Glomerular visceral epithelial cell (primary cell): Measurements from ENCODE around the gene WRNIP1.

Experiments
- DNase-seq: peaks from one replicate; pipeline ENCODE4 v3.0.0-alpha.2; 2016; ENCODE audit errors: extremely low spot score

The WRNIP1 gene

DNA sequence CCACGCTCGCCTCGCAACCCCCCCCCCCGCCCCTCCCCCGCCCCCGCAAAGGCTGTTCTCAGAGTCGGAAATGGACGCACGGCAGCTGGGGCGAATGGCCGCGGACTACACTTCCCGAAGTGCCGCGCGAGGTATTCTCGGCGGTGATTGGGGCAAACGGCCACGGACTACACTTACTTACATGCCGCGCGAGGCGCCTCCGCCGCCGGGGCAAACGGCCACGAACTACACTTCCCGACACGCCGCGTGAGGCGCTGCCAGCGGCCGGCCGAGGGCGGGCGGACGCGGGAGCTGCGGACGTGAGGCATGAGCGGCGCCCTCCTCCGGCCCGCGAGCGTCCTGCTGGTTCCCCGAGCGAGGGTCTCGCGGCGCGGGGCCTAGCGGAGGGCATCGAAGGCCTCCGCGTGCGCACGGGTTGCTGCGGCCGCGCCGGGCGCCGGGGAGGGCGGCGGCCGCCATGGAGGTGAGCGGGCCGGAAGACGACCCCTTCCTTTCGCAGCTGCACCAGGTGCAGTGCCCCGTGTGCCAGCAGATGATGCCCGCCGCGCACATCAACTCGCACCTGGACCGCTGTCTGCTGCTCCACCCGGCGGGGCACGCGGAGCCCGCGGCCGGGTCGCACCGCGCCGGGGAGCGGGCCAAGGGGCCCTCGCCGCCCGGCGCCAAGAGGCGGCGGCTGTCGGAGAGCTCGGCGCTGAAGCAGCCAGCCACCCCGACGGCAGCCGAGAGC, at the start of gene WRNIP1:
Gene WRNIP1, plus strand, starts transcription at position 228 of the 730 bp plus-strand sequence. Its CDS starts 230 bp downstream, at position 458.
- DNase-seq: peak; percentile 99

DNA sequence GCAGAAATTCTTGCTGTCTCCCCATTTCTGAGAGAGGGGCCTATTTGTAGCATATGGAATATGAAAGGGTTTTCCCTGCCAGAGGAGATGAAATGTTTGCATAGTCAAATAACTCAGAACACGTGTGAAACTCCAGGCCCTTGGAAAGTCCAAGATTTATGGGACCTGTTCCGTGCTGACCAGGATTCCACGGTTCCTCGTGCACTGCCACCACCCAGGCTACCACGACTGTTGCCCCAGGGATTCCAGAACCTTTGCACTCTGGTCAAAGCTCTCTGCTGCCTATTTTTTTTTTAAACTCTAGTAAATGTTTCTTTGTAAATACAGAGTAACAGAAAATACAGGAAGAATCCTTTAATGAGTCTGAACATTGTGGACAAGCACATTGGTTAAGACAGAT, 49.5 kb upstream of the WRNIP1 start:
- DNase-seq: no peak

DNA sequence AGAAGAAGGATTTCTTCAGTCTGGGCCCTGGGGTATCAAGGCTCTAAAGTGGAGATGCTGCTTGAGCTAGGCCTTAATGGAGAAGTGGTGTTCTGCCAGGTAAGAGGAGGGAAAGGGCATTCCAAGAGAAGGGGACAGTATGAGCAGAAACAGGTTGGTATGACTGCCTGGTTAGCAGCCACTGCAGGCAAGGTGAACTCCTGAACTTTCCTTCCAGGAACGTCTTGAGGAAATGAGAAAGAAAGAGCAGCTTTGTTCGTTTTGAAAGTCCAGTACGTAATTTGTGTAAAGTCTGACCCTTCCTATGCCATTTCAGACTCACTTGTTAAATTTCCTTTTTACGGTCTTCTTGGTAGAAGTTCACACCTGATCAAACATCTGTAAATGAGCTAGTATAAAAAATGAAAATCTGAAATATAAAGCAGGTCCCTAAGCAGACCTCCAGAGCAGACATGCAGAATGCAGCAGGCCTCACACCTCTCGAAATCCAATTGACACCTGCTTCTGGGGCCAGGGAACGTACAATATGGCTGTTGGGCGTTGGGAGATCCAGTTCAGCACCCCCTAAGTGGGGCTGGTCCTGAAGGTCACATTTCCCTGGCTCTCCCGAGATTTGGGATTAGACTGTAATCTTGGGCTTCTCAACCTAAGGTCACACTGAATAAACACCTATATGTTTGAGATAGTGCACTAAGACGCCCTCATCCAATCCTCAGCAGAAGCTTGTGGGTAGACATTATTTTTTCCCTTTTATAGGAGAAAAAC, 48.1 kb upstream of the WRNIP1 start:
- DNase-seq: no peak

DNA sequence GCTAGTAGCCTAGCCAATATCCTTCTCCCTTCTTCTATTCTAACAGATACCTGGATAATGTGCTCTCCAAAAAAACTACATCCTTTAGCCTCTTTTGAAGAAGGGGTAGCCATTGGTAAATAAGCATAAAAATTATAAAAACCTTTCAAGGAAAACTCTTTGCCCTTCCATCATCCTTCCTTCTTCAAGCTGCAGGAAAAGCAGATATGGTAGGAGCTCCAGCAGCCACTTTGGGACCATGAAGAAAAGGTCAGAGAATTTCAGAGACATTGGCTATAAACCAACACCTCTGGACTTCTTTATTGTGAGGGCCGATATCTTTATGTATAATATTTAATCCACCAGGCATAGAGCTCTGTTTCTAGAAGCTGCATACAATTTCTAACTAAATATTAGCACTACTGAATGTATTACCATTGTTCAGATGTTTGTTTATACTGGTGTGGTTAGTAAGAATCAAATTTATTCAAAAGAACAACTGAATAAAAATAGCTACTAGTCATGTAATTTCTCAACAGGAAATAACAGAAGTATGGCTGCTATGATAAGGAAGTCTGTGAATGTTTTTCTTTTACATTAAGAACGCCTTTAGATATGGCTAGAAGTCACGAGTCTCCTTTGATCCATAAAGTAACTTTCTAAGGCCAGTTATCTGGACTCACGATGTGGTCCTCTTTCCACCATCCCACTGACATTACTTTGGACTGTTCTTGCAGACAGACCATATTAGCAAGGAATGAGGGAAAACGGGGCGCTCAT, 46.7 kb upstream of the WRNIP1 start:
- DNase-seq: no peak

DNA sequence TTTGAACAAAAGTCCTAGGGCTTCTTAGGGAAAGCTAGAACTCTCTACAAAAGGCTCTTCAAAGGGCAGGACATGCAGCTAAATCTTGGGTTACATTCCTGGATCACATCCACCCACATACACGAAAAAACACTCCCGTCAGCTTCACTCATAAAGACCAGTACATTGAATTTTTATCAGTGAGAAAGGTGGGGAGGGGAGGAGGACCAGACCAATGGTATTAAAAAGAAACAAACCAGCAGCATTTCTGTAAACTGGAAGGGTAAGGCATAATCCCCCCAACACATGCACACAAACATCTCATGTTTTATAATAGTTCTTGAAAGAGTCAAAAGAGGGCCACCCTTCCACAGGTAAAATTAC, 46.1 kb upstream of the WRNIP1 start:
- no peak for DNase-seq

DNA sequence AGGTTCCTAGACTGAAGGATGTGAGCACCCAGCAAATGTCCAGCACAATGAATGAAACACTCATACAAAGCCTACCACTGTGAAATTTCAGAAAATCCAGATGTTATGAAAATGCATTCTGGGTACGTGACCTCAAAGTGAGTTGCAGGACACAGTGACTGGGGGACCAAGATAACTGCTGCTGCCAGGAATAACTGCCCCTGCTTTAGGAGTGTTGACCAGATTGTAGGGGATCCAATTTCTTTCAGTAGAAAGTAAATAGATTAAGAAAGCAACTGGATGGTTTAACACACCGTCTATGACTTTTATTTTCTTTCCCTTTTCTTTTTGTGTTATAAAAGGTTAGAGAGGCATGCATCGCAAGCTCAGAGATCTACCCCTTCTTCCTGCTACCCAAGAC, 44.0 kb upstream of the WRNIP1 start:
- DNase-seq: no peak

DNA sequence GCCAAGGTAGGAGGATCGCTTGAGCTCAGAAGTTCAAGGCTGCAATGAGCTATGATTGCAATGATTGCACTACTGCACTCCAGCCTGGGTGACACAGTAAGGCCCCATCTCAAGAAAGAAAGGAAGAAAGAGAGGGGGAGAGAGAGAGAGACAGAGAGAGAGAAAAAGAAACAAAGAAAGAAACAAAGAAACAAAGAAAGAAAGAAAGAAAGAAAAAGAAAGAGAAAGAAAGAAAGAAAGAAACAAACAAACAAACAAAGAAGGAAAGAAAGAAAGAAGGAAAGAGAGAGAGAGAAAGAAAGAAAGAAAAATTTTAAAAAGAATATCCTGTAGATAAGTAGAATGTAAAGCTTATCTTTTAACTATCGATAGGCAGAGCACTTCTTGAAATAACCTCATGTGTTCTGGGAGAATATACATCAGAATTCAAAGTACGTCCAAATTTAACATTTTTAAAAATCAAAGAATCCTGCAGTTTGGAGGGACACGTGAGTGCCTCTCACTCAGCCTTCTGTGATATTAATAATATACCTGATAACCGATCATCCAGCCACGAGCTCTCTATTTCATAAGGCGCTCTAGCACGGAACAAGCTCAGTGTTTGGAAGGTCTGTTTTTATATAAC, 39.7 kb upstream of the WRNIP1 start:
- no peak for DNase-seq

DNA sequence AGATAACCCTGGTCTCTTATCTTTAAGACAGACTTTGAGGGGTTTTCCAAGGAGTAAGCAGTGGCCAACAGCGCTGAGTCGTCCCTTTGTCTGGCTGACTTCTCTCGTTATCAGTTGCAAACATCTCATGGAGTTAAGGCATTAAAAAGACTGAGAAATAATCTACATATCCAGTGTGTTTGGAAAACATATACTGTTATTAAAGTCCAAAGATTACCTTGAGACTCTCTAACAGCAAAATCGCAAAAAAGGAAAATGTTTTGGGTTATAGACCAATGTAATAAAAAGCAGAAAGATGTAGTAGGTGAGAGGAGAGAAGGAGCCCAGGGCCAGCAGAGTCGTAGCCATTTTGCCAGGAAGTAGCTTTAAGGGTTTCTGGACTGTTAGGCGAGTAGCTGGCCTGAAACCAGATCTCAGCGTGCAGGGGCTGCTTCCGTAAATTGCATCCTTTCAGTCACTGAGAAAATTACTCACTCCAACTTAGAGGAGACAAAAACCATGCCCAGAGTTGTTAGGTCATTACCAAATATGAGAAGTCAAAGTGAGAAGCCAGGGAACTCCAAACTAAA, 39.1 kb upstream of the WRNIP1 start:
- peak; percentile 13 for DNase-seq

DNA sequence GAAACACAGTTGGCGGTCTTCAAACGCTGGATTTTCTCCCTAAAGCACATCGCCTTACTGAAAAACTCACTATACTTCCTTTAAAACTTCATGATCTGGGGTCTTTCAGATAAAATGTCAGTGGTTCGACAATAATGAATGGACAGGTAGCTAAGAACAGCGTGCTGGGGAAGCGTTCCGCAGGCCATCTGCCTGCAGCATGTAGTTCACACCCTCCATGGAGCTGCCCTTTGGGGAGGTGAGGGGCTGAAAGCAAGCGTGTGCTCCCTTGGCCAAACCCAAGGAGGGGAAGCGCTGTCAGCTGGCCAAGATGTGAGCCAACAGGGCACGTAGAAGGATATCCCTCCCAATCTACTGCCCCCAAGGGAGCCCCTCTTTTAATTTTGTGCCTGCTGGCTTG, 35.3 kb upstream of the WRNIP1 start:
- no peak for DNase-seq

DNA sequence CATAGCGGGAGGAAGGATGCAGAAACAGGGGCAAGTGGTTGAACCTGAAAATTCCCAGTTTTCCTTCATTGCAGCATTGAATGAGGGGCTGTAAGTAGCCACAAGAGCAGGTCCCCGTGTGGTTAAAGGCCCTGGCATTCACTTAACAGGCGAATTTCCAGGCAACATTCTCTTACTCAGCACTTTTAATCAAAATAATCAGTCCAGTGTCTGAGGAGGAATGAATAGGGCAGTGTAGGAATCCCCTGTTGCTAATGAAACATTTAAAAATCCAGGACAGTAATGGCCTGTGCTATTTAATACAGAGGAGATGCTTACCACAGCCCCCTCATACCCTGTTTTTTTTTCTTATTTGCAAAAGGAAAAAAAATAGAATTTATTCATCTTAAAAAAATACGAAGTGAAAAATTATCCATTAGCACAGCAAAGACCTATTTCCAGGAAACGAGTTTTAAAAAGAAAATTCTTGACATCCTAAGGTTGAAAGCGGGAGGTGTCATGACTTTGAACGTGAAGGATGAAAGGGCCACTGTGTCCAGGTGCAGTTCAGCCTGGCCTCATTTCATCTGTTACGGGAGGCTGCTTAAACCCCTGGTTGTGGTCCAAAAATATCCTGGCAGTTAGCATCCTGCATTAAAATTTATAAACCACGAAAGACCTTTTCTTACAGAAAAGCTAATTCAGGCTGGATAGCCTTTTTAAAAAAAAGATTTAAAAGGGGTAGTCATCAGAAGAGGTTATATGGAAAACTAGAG, 34.7 kb upstream of the WRNIP1 start:
- no peak for DNase-seq

DNA sequence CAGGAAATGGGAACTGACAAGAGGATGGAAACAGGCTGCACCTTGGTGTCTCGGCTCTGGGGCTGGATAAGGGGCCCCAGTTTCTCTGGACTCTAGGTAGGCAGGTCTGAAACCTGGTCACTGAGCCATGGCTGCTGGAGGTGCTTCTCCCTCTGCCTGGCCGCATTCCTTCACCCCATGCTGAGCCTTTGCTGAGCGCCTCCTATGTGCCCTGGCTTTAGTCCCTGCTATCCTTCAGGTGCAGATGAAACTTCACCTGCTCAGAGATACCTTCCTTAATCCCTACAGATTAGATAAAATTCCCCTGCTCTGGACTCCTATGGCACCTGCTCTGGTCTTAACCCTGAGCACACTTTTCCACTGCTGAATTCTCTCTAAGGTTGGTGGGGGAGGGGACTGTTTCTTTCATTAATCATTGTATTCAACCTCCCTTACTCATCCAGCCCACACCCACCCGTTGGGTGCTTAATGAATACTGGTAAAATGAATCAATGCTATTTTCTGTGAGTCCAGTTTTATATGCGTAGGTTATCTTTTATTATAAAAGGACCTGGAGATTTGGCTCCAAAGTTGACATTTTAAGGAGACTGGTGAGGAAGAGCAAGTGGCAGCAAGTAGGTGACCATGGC, 33.8 kb upstream of the WRNIP1 start:
- no peak for DNase-seq

DNA sequence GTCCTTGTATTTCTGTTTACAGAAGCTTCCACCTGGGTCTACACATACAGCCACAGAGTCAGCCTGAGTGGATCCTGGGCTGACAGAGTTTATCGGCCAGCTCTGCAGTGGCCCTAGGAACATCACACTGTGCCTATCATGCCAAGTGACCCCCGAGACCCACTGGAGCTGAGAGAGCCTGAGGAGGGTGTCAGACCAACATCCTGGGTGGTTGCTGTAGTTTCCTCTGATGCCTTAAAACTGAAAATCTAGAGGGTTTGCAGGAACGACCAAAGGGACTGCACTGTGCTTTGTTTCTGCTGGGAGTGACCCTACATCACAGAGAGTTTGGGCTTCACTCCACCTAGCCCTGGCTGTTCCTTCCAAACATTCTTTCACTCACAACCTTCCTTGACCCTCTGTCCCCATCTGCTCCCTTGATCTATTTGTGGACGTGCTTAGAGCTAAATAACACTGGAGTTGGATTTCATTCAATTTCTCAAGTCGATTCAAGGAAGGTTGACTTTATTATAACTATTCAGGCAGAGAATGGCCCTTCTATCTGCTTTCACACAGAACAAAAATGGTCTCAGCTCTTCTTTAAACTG, 32.6 kb upstream of the WRNIP1 start:
- no peak for DNase-seq

DNA sequence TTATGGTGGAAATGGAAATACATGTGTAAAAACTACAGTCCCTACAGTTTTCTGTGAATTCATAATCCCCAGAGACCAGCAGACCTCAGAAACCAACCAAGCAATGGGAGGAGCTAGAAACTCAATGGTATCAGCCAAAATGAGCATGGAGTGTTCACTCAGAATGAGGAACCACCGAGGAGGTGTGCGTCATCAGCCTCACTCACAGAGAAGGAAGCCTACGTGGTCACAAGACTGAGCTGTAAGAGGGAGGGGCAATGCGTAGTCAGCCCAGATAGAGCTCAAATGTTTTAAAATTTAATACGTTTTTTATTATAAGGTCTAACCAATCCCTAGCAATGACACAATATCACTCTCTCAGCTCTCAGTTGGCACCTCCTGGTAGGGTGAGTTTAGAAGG, 31.9 kb upstream of the WRNIP1 start:
- no peak for DNase-seq

DNA sequence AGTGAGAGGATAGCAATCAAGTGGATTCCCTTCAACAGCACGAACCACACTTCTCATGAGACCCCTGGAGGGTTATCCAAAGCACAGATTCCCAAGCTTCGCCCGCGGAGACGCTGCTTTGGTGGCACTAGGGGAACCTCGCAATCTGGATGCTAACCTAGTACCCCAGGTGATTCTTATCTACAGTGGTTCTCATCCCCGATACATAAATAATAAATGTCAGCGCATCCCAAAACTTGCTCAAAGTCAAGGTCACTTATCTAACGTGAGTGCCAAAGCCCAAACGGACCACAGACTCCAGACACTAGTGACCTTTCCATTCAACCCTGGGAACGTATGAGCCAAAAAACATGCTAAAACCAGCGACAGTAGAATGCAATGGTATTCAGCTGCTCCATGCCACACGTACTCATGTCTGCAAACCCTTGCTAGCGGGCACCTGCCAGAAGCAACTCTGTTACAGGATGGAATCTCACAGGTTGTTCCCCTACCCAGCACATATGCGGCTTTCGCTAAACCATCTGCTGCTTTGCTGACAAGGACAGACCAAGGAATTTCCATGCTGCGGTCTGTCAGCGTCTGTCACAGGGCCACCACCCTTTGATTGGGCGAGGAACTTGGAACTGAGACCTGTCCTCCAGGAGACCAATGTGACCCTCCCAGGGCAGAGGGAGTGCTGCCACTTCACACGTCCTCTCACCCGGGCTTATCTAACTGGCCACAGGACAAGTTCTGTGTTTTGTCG, 31.3 kb upstream of the WRNIP1 start:
- DNase-seq: no peak

DNA sequence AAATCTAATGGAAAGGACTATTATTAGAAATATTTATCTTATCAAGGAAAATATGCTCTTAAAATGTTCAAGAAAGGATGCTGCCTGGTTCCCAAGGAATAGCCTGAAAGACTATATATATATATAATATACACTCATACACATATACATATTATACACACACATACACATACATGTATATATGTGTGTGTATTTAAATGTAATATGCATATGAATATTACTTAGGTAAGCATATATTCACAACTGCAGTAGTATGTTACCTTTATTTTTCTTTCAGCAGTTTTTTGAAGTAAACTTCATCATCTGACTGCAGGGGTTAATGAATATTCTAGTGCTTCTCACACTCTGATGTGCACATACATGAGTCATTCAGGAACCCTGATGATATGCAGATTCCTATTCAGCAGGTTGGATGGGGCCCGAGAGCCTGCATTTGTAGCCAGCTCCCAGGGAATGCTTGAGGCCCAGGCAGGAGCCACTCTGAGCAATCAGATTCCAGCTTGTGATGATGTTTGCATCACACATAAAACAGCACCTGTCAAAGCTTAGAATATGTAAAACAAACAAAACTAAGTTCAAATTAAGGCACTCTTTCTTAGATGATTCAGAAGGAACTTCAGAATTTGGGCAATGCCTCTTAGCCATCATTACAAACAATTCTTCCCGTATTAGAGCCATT, 30.6 kb upstream of the WRNIP1 start:
- no peak for DNase-seq

DNA sequence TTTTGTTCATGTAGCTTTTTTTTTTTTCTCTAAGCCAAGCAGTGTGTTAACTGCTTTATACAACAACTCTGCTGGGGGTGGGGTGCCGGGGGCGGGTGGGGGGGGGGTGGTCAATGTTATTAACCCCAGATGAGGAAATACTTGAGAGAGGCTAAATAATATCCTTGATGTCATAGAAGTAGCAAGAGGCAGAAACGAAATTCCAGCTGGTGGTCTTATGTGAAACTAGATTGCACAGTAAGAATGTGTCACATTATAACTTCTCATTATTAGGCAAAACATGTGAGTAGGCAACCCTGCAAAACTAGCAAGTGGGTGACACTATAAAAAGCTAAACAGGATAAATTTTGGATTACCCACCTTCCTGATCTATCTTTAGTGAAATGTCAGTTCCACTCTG, 27.3 kb upstream of the WRNIP1 start:
- DNase-seq: no peak

DNA sequence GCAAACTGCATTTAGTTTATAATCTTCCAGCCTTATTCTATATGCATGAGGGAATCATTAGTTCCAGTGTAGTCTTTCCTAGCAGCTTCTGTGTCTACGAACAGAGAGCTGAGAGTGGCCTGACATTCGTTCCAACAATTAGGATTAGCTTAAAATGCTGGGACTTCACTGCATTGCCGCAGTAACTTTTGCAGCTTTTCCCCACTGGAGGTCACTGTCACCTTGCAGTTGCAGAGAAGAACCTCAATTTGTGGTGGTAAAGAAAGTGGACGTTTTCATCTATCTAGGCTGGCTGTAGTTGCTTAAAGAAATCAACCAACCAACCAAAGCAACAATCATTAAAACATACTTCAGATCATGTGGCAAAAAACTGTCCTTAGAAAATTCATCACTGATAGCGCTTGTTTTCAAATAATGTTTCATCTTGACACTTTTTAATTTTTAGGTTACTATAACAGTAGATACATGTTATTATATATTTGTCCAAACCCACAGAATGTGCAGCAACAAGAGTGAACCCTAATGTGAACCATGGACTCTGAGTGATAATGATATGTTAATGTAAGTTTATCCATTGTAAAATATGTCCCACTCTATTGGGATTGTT, 26.7 kb upstream of the WRNIP1 start:
- peak; percentile 52 for DNase-seq

DNA sequence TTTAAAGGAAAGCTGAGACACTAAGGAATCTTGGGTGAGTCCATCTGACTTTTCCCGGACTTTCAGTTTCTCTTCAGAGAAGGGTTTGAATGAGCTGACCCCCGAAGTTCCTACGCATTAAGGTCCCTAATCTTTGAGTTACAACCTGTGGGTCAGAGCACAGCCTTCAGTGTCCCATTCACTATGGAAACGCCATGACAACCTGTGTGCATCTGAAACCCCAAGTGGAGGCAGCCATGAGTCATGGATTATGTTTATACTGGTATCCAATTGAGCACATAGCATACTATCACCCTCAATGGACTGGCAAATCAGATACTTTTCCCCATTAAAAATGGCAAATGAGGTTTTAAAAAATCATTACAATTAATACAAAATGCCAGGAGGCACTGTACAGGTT, 25.9 kb upstream of the WRNIP1 start:
- peak; percentile 55 for DNase-seq

DNA sequence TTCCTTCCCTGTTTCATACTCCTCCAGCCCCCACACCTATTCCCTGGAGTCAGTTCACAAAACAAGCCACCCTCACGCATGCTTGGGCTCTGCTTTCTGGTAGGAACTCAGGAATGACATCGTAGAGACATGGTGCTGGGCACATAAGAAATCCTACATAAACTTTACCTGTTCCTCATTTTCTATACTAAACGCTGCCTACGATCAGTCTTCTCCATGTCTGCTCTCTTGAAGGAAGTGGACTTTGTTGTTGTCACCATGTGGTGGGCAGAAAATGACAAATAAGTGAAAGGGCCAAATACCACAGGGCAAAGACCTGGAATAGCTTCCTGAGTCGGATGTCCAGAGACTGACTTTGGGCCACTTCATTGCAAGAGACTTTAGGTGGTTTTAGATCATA, 24.6 kb upstream of the WRNIP1 start:
- no peak for DNase-seq
